ENCODE data around the gene ATRN. TPM values are rescaled to one million over a fixed set of nuclear protein-coding genes. Genes with fewer than 3 reads are reported as not detected.

The ATRN gene
- total RNA-seq, 2 donors from 2014 or later: 13.5 to 13.8 TPM

DNA sequence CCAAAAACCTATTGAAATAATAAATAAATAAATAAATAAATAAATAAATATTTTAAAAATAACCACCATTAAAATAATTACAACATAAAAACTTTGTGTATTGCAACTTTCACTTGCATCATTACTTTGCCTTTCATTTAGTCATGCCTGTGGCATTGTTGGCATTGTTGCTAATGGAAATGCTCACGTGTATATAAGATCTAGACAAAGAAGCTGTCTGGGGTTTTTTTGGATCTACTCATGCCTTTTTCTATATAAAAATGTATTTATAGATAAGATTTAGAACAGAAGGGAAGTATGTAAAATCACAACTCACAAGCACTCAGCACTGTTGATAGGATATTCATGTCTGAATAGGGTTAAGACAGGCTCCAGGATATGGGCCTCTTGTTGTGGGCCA is 164.5 kb downstream of the ATRN start:
- H3K9me3 ChIP-seq (ENCODE audit: control insufficient read depth, low read length, poor library complexity, severe bottlenecking): no peaks in the 10 kb centered on the region
- DNase-seq (no peak), ATAC-seq (no peak)
- peaks cover 10% of the 10 kb centered on the region for H3K36me3 Mint-ChIP-seq (ENCODE audit: low read depth)
- H3K27ac Mint-ChIP-seq: no peak overlapping the region
- peaks cover 6% of the 10 kb centered on the region for H3K4me1 Mint-ChIP-seq
- H3K27me3 Mint-ChIP-seq: no peaks in the 10 kb centered on the region
- no peak overlapping the region for H3K4me3 Mint-ChIP-seq

DNA sequence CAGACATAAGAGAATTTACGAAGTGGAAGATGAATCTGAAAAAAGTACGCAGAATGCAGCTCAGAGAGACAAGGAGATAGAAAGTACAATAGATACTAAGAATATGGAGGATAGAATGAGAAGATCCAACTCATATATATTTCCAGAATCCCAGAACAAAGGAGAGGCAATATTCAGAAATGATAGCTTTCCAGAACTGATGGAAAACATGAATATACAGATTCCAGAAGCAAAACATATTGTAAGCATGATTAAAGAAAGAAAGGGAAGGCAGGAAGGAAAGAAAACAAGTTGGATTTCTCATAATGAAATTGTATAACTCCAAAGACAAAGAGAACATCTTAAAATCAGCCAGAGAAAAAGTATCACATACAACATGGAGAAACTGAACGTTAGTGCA is 169.4 kb downstream of the ATRN start:
- Mint-ChIP-seq H3K4me3 (no peak overlapping the region), H3K27ac (no peak overlapping the region), H3K4me1 (peaks cover 2% of the 10 kb centered on the region), H3K27me3 (no peaks in the 10 kb centered on the region), H3K36me3 (ENCODE audit: low read depth) (peaks cover 12% of the 10 kb centered on the region)
- no peaks in the 10 kb centered on the region for H3K9me3 ChIP-seq (ENCODE audit: control insufficient read depth, low read length, poor library complexity, severe bottlenecking)
- DNase-seq (no peak), ATAC-seq (no peak)

DNA sequence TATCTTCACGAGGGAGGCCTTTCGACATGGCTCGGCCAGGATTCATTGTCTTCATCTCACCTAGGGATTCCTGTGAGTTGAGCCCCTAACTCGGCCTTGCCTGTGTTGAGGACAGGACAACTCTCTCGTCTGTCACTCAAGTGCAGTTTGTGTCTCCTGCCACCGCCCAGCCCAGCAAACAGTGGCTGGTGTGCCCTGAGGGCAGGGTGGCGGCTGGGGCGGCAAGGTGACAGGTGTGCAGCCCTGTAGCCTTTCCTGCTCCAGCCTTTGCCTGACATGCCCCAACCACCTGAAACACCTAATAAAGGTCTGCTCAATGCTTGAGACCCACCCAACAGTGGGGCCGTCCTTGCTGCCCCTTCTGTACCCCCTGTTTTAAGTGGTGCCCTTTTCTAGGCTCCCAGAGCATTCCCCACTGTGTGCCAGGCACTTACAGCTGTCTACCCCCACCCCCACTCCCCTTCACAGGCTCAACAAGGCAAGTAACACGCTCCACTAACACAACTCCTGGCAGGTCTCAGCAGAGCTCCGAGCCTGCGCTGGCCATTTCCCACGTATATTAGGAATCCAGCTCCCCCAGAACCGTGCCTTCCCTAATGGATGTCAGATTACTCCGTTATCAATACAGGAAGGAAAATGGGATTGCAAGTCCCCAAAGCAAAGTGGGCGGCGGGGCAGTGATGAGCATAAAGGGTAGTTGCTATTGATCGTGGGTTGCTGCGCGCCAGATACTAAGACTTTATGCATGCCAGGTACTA is 174.7 kb downstream of the ATRN start:
- Mint-ChIP-seq H3K36me3 (ENCODE audit: low read depth) (peaks cover 12% of the 10 kb centered on the region), H3K4me3 (no peak overlapping the region), H3K27me3 (no peaks in the 10 kb centered on the region), H3K27ac (no peak overlapping the region), H3K4me1 (peaks cover 2% of the 10 kb centered on the region)
- no peaks in the 10 kb centered on the region for H3K9me3 ChIP-seq (ENCODE audit: control insufficient read depth, low read length, poor library complexity, severe bottlenecking)
- ATAC-seq (no peak), DNase-seq (no peak)

DNA sequence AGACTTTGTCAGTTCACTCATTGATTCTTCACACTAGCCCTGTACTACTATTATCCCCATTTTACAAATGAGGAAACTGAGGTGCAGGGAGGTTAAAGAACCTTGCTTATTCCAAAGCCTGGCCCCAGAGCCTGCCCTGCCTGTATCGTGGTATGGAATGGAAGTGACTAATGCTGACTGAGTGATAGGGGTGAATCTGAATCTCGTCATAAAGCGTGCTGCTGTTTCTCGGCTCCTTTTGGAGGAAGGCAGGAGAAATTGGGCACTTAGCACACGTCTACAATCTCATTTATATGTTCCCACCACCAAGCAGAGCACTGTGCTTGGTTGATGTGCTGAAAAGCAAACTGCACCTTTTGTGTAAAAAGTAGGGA is 175.2 kb downstream of the ATRN start:
- Mint-ChIP-seq H3K27me3 (no peaks in the 10 kb centered on the region), H3K4me3 (no peak overlapping the region), H3K4me1 (peaks cover 2% of the 10 kb centered on the region), H3K36me3 (ENCODE audit: low read depth) (peaks cover 12% of the 10 kb centered on the region), H3K27ac (no peak overlapping the region)
- DNase-seq (no peak), ATAC-seq (no peak)
- no peaks in the 10 kb centered on the region for H3K9me3 ChIP-seq (ENCODE audit: control insufficient read depth, low read length, poor library complexity, severe bottlenecking)

DNA sequence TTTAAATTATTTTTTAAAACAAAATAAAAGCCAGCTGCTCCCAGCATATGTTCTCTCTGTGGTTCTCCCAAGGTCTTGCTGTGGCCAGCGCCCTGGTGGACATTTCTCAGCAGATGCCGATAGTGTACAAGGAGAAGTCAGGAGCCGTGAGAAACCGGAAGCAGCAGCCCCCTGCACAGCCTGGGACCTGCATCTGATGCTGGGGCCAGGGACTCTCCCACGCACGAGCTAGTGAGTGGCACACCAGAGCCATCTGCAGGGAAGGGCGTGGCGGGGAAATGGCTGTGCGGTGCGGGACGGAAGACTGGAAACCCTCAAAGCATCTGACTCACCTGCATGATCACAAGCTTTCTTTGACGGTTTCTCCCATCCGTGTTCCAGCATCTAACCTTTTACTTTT is 175.8 kb downstream of the ATRN start:
- Mint-ChIP-seq H3K27me3 (no peaks in the 10 kb centered on the region), H3K4me1 (peaks cover 2% of the 10 kb centered on the region), H3K36me3 (ENCODE audit: low read depth) (peaks cover 15% of the 10 kb centered on the region), H3K4me3 (no peak overlapping the region), H3K27ac (no peak overlapping the region)
- ATAC-seq: no peak
- no peak for DNase-seq
- no peaks in the 10 kb centered on the region for H3K9me3 ChIP-seq (ENCODE audit: control insufficient read depth, low read length, poor library complexity, severe bottlenecking)

DNA sequence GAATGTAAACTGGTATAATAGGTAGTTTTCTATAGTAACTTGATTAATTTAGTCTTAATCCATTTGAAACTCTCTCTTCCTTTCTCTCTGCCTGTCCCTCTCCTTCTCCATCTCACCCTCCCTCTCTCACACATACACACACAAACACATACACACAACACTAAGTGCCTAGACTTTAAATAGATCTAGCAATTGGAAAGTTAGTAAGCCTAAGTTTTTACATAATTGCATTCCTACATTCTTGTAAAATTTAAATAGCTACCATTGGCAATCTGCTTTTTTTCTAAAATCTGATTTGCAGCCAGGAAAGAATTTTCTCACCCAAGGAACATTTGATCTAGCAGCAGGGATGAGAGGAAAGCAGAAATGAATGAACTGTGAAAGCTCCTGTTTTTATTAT is 176.7 kb downstream of the ATRN start:
- DNase-seq (no peak), ATAC-seq (no peak)
- Mint-ChIP-seq H3K4me3 (no peak overlapping the region), H3K27me3 (no peaks in the 10 kb centered on the region), H3K36me3 (ENCODE audit: low read depth) (peaks cover 12% of the 10 kb centered on the region), H3K4me1 (peaks cover 5% of the 10 kb centered on the region), H3K27ac (no peak overlapping the region)
- no peaks in the 10 kb centered on the region for H3K9me3 ChIP-seq (ENCODE audit: control insufficient read depth, low read length, poor library complexity, severe bottlenecking)

DNA sequence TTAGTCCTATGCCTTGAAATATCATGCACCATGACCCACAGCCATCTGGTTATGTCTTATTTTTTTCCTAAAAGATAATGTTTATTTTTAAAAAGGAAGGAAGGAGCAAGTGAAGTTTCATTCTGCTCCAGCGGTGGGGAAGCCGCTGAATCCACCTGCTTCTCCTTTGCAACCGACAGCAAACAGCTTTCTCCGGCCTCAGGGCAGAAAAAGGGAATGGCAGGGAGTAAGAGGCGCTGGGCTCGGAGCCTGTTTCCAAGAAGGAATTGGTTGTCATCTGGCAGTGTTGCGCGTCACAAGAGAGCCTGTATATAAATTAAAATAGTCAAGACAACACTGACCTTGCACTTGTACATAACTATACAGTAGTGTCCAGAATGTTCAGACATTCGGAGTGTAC is 178.1 kb downstream of the ATRN start:
- H3K27me3 Mint-ChIP-seq: no peaks in the 10 kb centered on the region
- H3K36me3 Mint-ChIP-seq (ENCODE audit: low read depth): peaks cover 12% of the 10 kb centered on the region
- H3K4me3 Mint-ChIP-seq: no peak overlapping the region
- H3K27ac Mint-ChIP-seq: no peak overlapping the region
- no peak for ATAC-seq
- no peaks in the 10 kb centered on the region for H3K9me3 ChIP-seq (ENCODE audit: control insufficient read depth, low read length, poor library complexity, severe bottlenecking)
- peaks cover 8% of the 10 kb centered on the region for H3K4me1 Mint-ChIP-seq
- DNase-seq: no peak

DNA sequence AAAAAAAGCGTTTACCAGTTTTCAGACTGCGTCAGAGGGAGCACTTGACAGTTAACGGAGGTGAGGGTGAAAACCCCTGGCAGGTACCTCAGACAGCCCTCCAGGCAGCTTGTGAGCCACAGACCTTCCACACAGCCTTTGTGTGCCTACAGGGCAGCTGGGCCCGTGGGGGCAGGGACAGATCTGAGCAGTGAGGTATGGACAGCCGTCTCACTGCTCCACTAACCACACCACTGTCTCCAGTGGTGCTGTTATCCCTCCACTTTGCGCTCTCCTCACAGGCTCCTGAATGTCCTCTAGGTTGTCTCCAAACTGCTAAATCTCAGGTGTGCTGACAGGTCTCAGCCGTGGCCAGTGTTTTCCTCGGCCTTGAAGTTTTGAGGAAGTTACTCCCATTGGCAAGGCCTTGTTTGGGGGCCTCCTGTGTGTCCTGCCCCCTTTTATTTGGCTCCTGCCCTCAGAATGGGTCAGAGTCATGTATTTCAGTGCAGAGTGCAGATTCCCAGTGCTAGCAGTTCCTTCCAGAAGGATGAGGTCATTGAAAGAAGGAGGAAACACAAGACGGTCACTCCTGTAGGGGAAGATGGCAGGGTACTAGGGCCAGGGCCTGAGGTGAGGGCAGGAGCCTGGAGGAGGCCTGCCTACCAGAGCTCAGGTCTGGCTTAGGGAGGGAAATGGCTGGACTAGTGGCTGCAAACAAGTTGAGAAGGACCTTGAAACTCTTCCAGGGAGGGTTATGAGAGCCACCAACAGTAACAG is 180.6 kb downstream of the ATRN start:
- Mint-ChIP-seq H3K27ac (no peak overlapping the region), H3K27me3 (no peaks in the 10 kb centered on the region)
- no peak for ATAC-seq

DNA sequence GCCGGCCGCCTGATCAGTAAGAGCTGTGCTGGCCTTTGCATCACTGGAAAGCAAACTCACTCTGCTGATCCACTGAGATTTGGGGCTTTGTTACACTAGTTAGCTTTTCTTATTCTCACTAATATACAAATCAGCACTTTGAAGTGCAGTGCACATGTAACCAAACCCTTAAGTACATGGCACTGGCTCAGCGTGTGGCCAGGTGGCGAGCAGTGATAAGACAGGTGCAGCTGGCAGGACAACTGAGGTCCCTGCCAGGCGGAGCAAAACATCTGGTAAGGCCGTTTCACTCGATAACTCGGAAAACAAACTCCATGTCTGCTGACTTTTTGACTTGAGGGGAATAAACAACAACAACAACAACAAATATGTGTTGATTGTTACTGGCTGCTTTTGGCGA is 181.4 kb downstream of the ATRN start:
- no peak for DNase-seq
- peaks cover 7% of the 10 kb centered on the region for H3K36me3 Mint-ChIP-seq (ENCODE audit: low read depth)
- ATAC-seq: no peak
- peaks cover 4% of the 10 kb centered on the region for H3K27me3 Mint-ChIP-seq
- H3K4me3 Mint-ChIP-seq: no peak overlapping the region
- H3K9me3 ChIP-seq (ENCODE audit: control insufficient read depth, low read length, poor library complexity, severe bottlenecking): no peaks in the 10 kb centered on the region
- no peak overlapping the region for H3K27ac Mint-ChIP-seq
- peaks cover 6% of the 10 kb centered on the region for H3K4me1 Mint-ChIP-seq

More for the DNA sequence above, 180.6 kb downstream of the ATRN start:
- DNase-seq: no peak
- no peaks in the 10 kb centered on the region for H3K9me3 ChIP-seq (ENCODE audit: control insufficient read depth, low read length, poor library complexity, severe bottlenecking)
- H3K36me3 Mint-ChIP-seq (ENCODE audit: low read depth): peaks cover 7% of the 10 kb centered on the region
- H3K4me3 Mint-ChIP-seq: no peak overlapping the region
- peaks cover 6% of the 10 kb centered on the region for H3K4me1 Mint-ChIP-seq

DNA sequence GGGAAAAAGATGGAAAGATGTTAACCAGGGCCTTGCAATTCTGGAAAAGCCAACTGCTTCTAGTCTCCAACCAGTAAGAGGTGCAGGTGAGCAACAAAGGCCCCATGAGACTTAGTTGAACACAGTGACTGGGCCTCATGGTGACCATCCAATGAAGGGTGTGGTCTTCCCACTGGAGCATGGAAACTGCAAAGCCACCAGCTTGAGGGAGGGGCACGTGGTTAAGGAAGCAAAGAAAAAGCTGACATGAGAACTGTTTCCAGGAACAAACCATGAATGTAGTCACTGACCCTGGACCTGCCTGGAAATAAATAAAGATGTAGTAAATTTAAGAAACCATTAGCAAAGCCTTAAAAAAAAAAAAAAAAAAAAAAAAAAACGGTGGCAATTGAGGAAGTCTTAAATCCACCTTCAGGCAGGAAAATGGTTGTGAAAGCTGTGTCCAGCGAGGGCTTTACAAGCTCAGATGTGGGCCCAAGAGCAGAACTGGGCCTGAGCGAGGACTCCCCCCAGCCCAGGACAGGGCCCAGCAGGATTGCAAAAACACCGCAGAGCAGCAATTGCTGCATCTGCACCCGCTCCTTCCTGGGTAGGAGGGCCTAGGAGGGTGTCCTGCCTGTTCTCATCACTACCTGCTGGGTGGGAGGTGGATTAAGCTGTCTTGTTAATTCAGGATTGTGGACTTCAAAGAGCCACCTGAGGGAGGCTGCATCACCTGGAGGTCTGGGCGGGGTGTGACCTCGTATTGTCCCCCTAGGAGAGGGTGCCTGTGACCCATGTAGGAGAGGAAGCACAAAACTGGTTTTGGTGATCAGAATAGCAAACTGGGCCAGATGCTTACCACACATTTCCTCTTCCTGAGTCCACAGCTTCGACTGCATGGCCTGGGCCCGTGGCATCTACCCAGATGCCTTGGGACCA is 182.1 kb downstream of the ATRN start:
- Mint-ChIP-seq H3K4me1 (peaks cover 6% of the 10 kb centered on the region), H3K4me3 (no peak overlapping the region), H3K36me3 (ENCODE audit: low read depth) (peaks cover 4% of the 10 kb centered on the region), H3K27ac (no peak overlapping the region), H3K27me3 (peaks cover 10% of the 10 kb centered on the region)
- ATAC-seq (no peak), DNase-seq (no peak)
- H3K9me3 ChIP-seq (ENCODE audit: control insufficient read depth, low read length, poor library complexity, severe bottlenecking): no peaks in the 10 kb centered on the region

DNA sequence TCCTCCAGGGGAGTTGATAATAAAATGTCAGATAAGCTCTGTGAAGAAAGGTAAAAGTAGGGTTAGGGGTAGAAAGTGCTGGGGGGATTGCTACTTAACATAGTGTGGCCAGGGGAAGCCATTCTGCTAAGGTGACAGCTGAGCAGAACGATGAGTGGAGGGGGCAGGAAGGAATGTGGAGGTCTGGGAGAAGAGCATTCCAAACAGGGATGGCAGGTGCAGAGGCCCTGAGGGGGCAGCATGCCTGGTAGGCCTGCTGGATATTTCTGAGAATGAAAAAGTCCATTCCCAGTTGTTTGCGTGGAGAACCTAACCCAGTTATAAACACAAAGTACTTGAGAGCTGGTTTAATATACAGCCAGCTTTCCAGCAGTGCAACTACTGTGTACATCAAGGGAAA is 183.1 kb downstream of the ATRN start:
- ATAC-seq: no peak
- H3K27me3 Mint-ChIP-seq: peaks cover 15% of the 10 kb centered on the region

DNA sequence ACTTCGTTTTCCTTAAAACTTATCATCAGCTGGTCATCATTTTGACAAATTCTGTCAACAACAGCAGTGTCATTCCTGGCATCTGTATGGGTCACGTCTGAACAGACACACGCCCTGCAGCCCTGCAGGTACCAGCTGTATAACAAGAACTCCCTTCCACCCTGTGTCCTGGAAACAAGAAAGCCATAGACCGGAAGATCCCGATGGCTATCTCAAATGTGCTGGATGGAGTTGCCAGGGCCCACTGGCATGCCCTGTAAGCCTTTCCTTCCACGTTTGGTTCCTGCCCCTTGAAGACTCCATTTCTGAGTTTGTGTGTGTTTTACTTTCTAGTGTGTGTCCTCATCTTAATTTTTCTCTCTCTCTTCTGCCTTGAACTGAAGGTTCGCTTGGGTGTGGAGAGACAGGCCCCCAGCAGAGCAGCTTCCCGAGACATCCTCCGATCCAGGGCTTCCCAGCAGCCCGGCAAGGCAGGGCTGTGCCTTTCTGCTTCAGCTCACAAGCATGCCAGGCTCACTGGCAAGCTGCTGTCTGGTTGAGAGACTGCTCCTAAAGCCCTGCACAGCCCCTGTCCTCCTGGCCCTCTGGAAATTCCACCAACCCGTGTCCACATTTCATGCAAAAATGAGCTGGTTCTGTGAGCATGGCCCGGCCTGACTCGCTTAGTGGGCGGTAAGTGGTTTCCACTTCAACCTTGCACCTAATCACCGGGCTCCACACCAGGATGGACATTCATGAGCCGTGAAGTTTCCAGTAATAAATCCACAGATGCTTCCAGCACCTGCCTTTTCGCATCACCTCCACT is 183.7 kb downstream of the ATRN start:
- H3K27ac Mint-ChIP-seq: no peak overlapping the region
- H3K9me3 ChIP-seq (ENCODE audit: control insufficient read depth, low read length, poor library complexity, severe bottlenecking): no peaks in the 10 kb centered on the region
- H3K27me3 Mint-ChIP-seq: peaks cover 21% of the 10 kb centered on the region
- H3K4me3 Mint-ChIP-seq: no peak overlapping the region
- no peak for DNase-seq
- ATAC-seq: no peak
- H3K4me1 Mint-ChIP-seq: peaks cover 11% of the 10 kb centered on the region
- H3K36me3 Mint-ChIP-seq (ENCODE audit: low read depth): peaks cover 4% of the 10 kb centered on the region

More for the DNA sequence above, 183.1 kb downstream of the ATRN start:
- peaks cover 9% of the 10 kb centered on the region for H3K4me1 Mint-ChIP-seq
- no peaks in the 10 kb centered on the region for H3K9me3 ChIP-seq (ENCODE audit: control insufficient read depth, low read length, poor library complexity, severe bottlenecking)
- no peak overlapping the region for H3K27ac Mint-ChIP-seq
- DNase-seq: no peak
- H3K4me3 Mint-ChIP-seq: no peak overlapping the region
- peaks cover 4% of the 10 kb centered on the region for H3K36me3 Mint-ChIP-seq (ENCODE audit: low read depth)

DNA sequence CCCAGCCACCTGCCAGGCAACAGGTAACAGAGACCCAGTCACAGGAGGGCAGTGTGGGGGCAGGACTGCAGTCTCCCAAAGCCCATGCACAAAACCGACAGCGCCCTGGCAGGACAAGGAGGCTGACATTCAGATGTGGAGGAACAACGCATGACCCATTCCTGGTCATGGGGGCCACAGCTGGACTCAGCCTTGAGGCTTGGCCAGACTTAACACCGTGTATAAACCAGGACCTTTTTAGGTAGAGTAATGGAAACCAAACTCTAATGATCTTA is 184.2 kb downstream of the ATRN start:
- no peak for ATAC-seq
- Mint-ChIP-seq H3K27me3 (peaks cover 24% of the 10 kb centered on the region), H3K4me3 (no peak overlapping the region), H3K27ac (no peak overlapping the region), H3K36me3 (ENCODE audit: low read depth) (peaks cover 4% of the 10 kb centered on the region), H3K4me1 (peaks cover 13% of the 10 kb centered on the region)
- no peak for DNase-seq
- no peaks in the 10 kb centered on the region for H3K9me3 ChIP-seq (ENCODE audit: control insufficient read depth, low read length, poor library complexity, severe bottlenecking)
